B cell (primary cell): ENCODE data around the gene ALDH4A1. TPM values are rescaled to one million over a fixed set of nuclear protein-coding genes. Genes with fewer than 3 reads are reported as not detected.

Experiments
- ATAC-seq: fragments of 200-7000 bp; cut with Tn5 transposase; one replicate; pipeline ENCODE4 v1.10.0; 2021; ENCODE audit warnings: low read depth, mild to moderate bottlenecking, moderate number of reproducible peaks, moderate library complexity
- CTCF ChIA-PET: fragments of 350-600 bp; sonication (Branson Sonifier 250); formaldehyde crosslinking; loops from one replicate; lab custom pipeline; 2021; ENCODE audit warnings: antibody characterized with exemption, inconsistent platforms; lab: Charles Lee
- POLR2A ChIA-PET: fragments of 350-600 bp; sonication (Branson Sonifier 250); formaldehyde crosslinking; loops from one replicate; lab custom pipeline; 2021; ENCODE audit warnings: antibody characterized with exemption; lab: Charles Lee
- DNase-seq: peaks from one replicate; pipeline ENCODE4 v3.0.0; 2013
- H2AFZ ChIP-seq: 2 replicates; pipeline ENCODE4 v1.6.1; 2012; ENCODE audit warnings: mild to moderate bottlenecking, low read depth, low read length; ENCODE audit not compliant: insufficient read depth, poor library complexity, severe bottlenecking
- H3K27ac ChIP-seq, 2 donors: 1 replicate in 1 of 2; 2 replicates in 1 of 2; pipeline ENCODE4 v1.5.1; 2012 to 2013; ENCODE audit warnings: low read length in 2 of 2, mild to moderate bottlenecking in 2 of 2, moderate library complexity in 1 of 2
- H3K27me3 ChIP-seq, 4 experiments: fragments of 200-600 bp in 1 of 4; sonication (generic) in 1 of 4; replicated peaks in 1 of 4; 1 replicate in 2 of 4; 2 replicates in 2 of 4; pipeline versions ENCODE4 v1.6.1 to v1.7.0; 2013 to 2016; ENCODE audit warnings: low read length in 3 of 4, mild to moderate bottlenecking in 2 of 4, mixed read lengths in 1 of 4, moderate library complexity in 1 of 4; ENCODE audit not compliant: insufficient read depth in 4 of 4, control insufficient read depth in 3 of 4; ENCODE audit errors: control extremely low read depth in 1 of 4
- H3K36me3 ChIP-seq, 2 experiments: replicated peaks in 1 of 2; 1 replicate in 1 of 2; 2 replicates in 1 of 2; pipeline versions ENCODE4 v1.6.1 to v1.7.1; 2013; ENCODE audit warnings: low read length in 1 of 2; ENCODE audit not compliant: insufficient read depth in 2 of 2, control insufficient read depth in 1 of 2; ENCODE audit errors: control extremely low read depth in 1 of 2, extremely low read depth in 1 of 2
- H3K4me1 ChIP-seq, 2 donors: fragments of 200-600 bp in 1 of 2; sonication (generic) in 1 of 2; 1 replicate in 1 of 2; 2 replicates in 1 of 2; pipeline versions ENCODE4 v1.5.1 to v1.6.1; 2013 to 2017; ENCODE audit warnings: low read length in 2 of 2; ENCODE audit not compliant: control insufficient read depth in 2 of 2, insufficient read depth in 2 of 2
- H3K4me2 ChIP-seq: replicated peaks from 2 replicates; pipeline ENCODE3; 2012; ENCODE audit warnings: mild to moderate bottlenecking, low read depth, low read length; ENCODE audit not compliant: poor library complexity, severe bottlenecking
- H3K4me3 ChIP-seq, 5 experiments: fragments of 200-600 bp in 1 of 5; sonication (generic) in 1 of 5; 1 replicate in 3 of 5; 2 replicates in 2 of 5; pipeline versions ENCODE4 v1.5.1 to v1.7.0; 2011 to 2016; ENCODE audit warnings: low read length in 4 of 5, mild to moderate bottlenecking in 4 of 5, low read depth in 2 of 5, control low read depth in 1 of 5, moderate library complexity in 1 of 5; ENCODE audit not compliant: insufficient read depth in 1 of 5; ENCODE audit errors: control extremely low read depth in 1 of 5, extremely low read depth in 1 of 5
- H3K79me2 ChIP-seq: fragments of 200-600 bp; sonication (generic); one replicate; pipeline ENCODE4 v1.6.0; 2016; ENCODE audit warnings: low read length; ENCODE audit not compliant: control insufficient read depth, insufficient read depth
- H3K9ac ChIP-seq: fragments of 200-600 bp; sonication (generic); 2 replicates; pipeline ENCODE4 v1.6.1; 2017; ENCODE audit warnings: mild to moderate bottlenecking, low read length, moderate library complexity
- H3K9me3 ChIP-seq, 3 donors: one replicate each; pipeline versions ENCODE4 v1.6.1 to v1.7.1; 2013; ENCODE audit warnings: low read length in 2 of 3; ENCODE audit not compliant: control insufficient read depth in 2 of 3, insufficient read depth in 1 of 3; ENCODE audit errors: control extremely low read depth in 1 of 3
- H4K20me1 ChIP-seq: 2 replicates; pipeline ENCODE4 v1.6.0; 2012; ENCODE audit warnings: mild to moderate bottlenecking, low read length; ENCODE audit not compliant: insufficient read depth, control insufficient read depth, poor library complexity, severe bottlenecking
- H3K27ac Mint-ChIP-seq: one replicate; pipeline ENCODE4 v1.8.0; 2021; ENCODE audit warnings: mixed read lengths
- H3K27me3 Mint-ChIP-seq: one replicate; pipeline ENCODE4 v1.8.0; 2021; ENCODE audit warnings: mixed read lengths
- H3K4me1 Mint-ChIP-seq: one replicate; pipeline ENCODE4 v1.8.0; 2021; ENCODE audit warnings: mixed read lengths
- H3K4me3 Mint-ChIP-seq: one replicate; pipeline ENCODE4 v1.8.0; 2021; ENCODE audit warnings: mixed read lengths
- H3K9me3 Mint-ChIP-seq: one replicate; pipeline ENCODE4 v1.8.0; 2022; ENCODE audit warnings: mixed read lengths; ENCODE audit not compliant: insufficient read depth
- CTCF ChIP-seq: fragments of 200-600 bp; IDR thresholded peaks from one replicate; pipeline ENCODE4 v1.8.0; 2022; ENCODE audit warnings: antibody characterized with exemption, mild to moderate bottlenecking
- EZH2 ChIP-seq: IDR thresholded peaks from 2 replicates; pipeline ENCODE4 v1.6.1; 2012; ENCODE audit warnings: borderline replicate concordance, low read depth, mild to moderate bottlenecking, moderate library complexity, low read length; ENCODE audit not compliant: insufficient read depth, poor library complexity, severe bottlenecking
- WGBS: methylation state at CpG from one replicate; pipeline ENCODE4 v1.1.5; 2013; ENCODE audit warnings: missing lambda C conversion rate; ENCODE audit not compliant: insufficient coverage; 5-methylcytosine and 5-hydroxymethylcytosine counted together
- intact Hi-C: fragments of 100-400 bp; cut with micrococcal nuclease; formaldehyde crosslinking; loops from one replicate; pipeline ENCODE4 v1.10.0; 2022
- polyA plus RNA-seq: library from polyadenylated mRNA; depleted of rRNA; stranded (reverse); fragments of >200 nt; gene quantifications from 2 replicates; pipeline ENCODE4 v1.2.3, GENCODE V29; 2012
- total RNA-seq, 2 donors: library from RNA; stranded (reverse); fragments of 120-200 nt in 1 of 2; gene quantifications; 1 replicate in 1 of 2; 2 replicates in 1 of 2; pipeline versions ENCODE4 v1.2.3 to v1.2.4, GENCODE V29; 2013 to 2022

The ALDH4A1 gene
- total and polyA plus RNA-seq, 2 donors (not counting 1 experiment from before 2014, with no cell fraction given): 2.7 to 3.4 TPM

- Histone ChIP-seq H3K27me3 (peaks cover 0 to 10% (median 1%) of the 10 kb centered on the region in 4 experiments), H2AFZ (no peak overlapping the region), H3K9ac (no peak overlapping the region), H3K4me3 (no peak overlapping the region), H3K9me3 (peaks cover 0 to 46% (median 0%) of the 10 kb centered on the region in 3 donors), H3K27ac (no peak overlapping the region), H4K20me1 (no peaks in the 10 kb centered on the region), H3K4me1 (no peaks in the 10 kb centered on the region), H3K4me2 (no peak overlapping the region), H3K79me2 (no peaks in the 10 kb centered on the region), H3K36me3 (no peaks in the 10 kb centered on the region)
- no peak for TF ChIP-seq EZH2
- no peak for TF ChIP-seq CTCF
- intact Hi-C loops: no loop called here
- H3K27me3 Mint-ChIP-seq: peaks cover 3% of the 10 kb centered on the region
- no peak overlapping the region for H3K27ac Mint-ChIP-seq
- POLR2A ChIA-PET: no interaction called here
- H3K4me1 Mint-ChIP-seq: no peaks in the 10 kb centered on the region
- whole genome bisulfite sequencing: 93% methylated on average over 2 of the region's 2 CpGs
- CTCF ChIA-PET: no interaction called here
- no peak overlapping the region for H3K4me3 Mint-ChIP-seq
- ATAC-seq (no peak), DNase-seq (no peak)
- H3K9me3 Mint-ChIP-seq: peaks cover 2% of the 10 kb centered on the region
Observed at GRCh38 chr1:18831656-18832055, 70.7 kb downstream of the ALDH4A1 start.

DNA sequence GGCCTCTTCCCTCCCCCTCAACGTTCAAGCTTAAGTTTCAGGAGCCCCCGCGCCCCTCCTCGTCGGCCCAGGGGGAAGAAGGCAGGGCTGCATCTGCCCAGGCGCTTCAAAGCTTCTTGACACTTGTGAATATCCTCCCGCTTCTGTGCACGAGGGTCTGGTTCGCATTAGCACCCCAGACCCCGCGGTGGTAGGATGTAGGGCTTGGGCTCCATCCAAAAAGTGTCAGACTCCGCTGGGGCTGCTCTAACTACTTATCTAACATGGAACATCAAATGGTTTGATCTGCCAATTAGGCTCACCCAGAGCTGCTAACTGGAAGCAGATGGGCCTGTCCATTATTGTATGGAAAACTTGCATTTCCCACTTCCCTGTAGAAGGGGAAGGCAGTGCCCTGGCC, 71.8 kb downstream of the ALDH4A1 start:
- Histone ChIP-seq H3K9ac (no peak overlapping the region), H3K4me1 (no peaks in the 10 kb centered on the region), H4K20me1 (no peaks in the 10 kb centered on the region), H3K4me3 (no peak overlapping the region), H3K36me3 (no peaks in the 10 kb centered on the region), H3K27ac (no peak overlapping the region), H3K79me2 (no peaks in the 10 kb centered on the region), H3K9me3 (peaks cover 0 to 46% (median 0%) of the 10 kb centered on the region in 3 donors), H2AFZ (no peak overlapping the region), H3K4me2 (no peak overlapping the region), H3K27me3 (peaks cover 0 to 6% (median 1%) of the 10 kb centered on the region in 4 experiments)
- H3K27ac Mint-ChIP-seq: no peak overlapping the region
- intact Hi-C loops: no loop called here
- no peak for DNase-seq
- ATAC-seq: no peak
- H3K4me1 Mint-ChIP-seq: no peaks in the 10 kb centered on the region
- WGBS: 85% methylated on average over 9 of the region's 12 CpGs
- H3K4me3 Mint-ChIP-seq: no peak overlapping the region
- peaks cover 2% of the 10 kb centered on the region for H3K9me3 Mint-ChIP-seq
- TF ChIP-seq EZH2 (no peak), CTCF (no peak)
- H3K27me3 Mint-ChIP-seq: peaks cover 8% of the 10 kb centered on the region
- ChIA-PET CTCF (no interaction called here), POLR2A (no interaction called here)
